ENCODE data around the gene CRABP2.

CRABP2 gene

DNA sequence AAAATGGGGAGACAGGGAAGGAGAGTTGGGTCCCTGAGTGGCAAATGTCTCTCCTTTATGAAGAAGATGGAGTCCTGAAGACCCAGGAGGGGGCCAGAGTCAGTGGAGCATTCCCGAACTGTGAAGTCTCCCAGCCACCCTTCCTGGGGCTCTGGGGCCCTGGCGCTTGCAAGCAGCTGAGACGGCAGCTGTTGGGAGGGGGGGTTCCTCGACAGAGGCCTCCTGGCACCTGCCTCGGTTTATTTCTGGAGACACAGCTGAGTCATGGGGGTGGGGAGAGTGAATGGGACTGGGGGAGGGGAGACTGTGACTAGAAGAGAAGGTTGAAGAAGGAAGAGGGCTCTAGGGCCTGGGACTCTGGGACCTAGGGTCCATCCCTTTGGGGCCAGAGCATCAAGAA is 42.2 kb downstream of the CRABP2 start:
- H3K27ac ChIP-seq (ENCODE audit: low read depth, low read length) = no peak overlapping the region
- H3K4me2 ChIP-seq (ENCODE audit: low read length) = peak overlapping the region; percentile 59
- H3K9me2 ChIP-seq (replicated peaks; ENCODE audit: control insufficient read depth, low read length) = no peaks in the 10 kb centered on the region
- TF ChIP-seq, protein P1, sequence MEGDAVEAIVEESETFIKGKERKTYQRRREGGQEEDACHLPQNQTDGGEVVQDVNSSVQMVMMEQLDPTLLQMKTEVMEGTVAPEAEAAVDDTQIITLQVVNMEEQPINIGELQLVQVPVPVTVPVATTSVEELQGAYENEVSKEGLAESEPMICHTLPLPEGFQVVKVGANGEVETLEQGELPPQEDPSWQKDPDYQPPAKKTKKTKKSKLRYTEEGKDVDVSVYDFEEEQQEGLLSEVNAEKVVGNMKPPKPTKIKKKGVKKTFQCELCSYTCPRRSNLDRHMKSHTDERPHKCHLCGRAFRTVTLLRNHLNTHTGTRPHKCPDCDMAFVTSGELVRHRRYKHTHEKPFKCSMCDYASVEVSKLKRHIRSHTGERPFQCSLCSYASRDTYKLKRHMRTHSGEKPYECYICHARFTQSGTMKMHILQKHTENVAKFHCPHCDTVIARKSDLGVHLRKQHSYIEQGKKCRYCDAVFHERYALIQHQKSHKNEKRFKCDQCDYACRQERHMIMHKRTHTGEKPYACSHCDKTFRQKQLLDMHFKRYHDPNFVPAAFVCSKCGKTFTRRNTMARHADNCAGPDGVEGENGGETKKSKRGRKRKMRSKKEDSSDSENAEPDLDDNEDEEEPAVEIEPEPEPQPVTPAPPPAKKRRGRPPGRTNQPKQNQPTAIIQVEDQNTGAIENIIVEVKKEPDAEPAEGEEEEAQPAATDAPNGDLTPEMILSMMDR (IDR thresholded peaks at IDR 0.05; ENCODE audit: low read depth, low read length, poor library complexity, severe bottlenecking) = no peak
- TF ChIP-seq EZH2phosphoT487 (IDR thresholded peaks at IDR 0.05; ENCODE audit: borderline replicate concordance, low read length) = no peak
- peaks cover 61% of the 10 kb centered on the region for H3K4me1 ChIP-seq (ENCODE audit: control insufficient read depth, low read length)
- H3K36me3 ChIP-seq (ENCODE audit: control insufficient read depth, low read length) = no peaks in the 10 kb centered on the region
- H3K79me2 ChIP-seq (ENCODE audit: control insufficient read depth, low read length) = no peaks in the 10 kb centered on the region
- 0 out of 2 replicates have a peak, but pooled peaks cover 3% of the 10 kb centered on the region for H4K20me1 ChIP-seq (ENCODE audit: control insufficient read depth, insufficient read depth, low read depth, low read length)
- H3K27me3 ChIP-seq (ENCODE audit: control insufficient read depth, low read length) = peaks cover 31% of the 10 kb centered on the region
- H3F3A ChIP-seq (ENCODE audit: control insufficient read depth, insufficient read depth) = peaks cover 4% of the 10 kb centered on the region
- H3K4me3 ChIP-seq (ENCODE audit: low read length) = peak overlapping the region; percentile 30
- no peaks in the 10 kb centered on the region for H3K9me3 ChIP-seq (ENCODE audit: control insufficient read depth, insufficient read depth, low read length)

DNA sequence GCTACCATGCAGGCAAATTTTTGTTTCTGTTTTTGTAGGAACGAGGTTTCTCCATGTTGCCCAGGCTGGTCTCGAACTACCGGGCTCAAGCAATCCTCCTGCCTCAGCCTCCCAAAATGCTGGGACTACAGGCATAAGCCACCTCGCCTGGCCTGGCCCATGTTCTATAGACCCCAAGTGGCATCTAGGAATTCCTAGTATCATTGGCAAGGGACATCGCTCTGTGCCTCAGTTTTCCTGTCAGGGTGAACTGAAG is 42.7 kb downstream of the CRABP2 start:
- Histone ChIP-seq H3K4me1 (ENCODE audit: control insufficient read depth, low read length) (peaks cover 62% of the 10 kb centered on the region), H3K36me3 (ENCODE audit: control insufficient read depth, low read length) (no peaks in the 10 kb centered on the region), H3K27me3 (ENCODE audit: control insufficient read depth, low read length) (peaks cover 35% of the 10 kb centered on the region), H3K9me3 (ENCODE audit: control insufficient read depth, insufficient read depth, low read length) (no peaks in the 10 kb centered on the region), H3K4me3 (ENCODE audit: low read length) (peak overlapping the region; percentile 30), H3F3A (ENCODE audit: control insufficient read depth, insufficient read depth) (peaks cover 4% of the 10 kb centered on the region), H4K20me1 (ENCODE audit: control insufficient read depth, insufficient read depth, low read depth, low read length) (0 out of 2 replicates have a peak, but pooled peaks cover 3% of the 10 kb centered on the region), H3K79me2 (ENCODE audit: control insufficient read depth, low read length) (no peaks in the 10 kb centered on the region), H3K27ac (ENCODE audit: low read depth, low read length) (no peak overlapping the region), H3K4me2 (ENCODE audit: low read length) (peak overlapping the region; percentile 59), H3K9me2 (replicated peaks; ENCODE audit: control insufficient read depth, low read length) (no peaks in the 10 kb centered on the region)
- TF ChIP-seq, protein P1 (IDR thresholded peaks at IDR 0.05; ENCODE audit: low read depth, low read length, poor library complexity, severe bottlenecking) = no peak
- TF ChIP-seq EZH2phosphoT487 (IDR thresholded peaks at IDR 0.05; ENCODE audit: borderline replicate concordance, low read length) = no peak

DNA sequence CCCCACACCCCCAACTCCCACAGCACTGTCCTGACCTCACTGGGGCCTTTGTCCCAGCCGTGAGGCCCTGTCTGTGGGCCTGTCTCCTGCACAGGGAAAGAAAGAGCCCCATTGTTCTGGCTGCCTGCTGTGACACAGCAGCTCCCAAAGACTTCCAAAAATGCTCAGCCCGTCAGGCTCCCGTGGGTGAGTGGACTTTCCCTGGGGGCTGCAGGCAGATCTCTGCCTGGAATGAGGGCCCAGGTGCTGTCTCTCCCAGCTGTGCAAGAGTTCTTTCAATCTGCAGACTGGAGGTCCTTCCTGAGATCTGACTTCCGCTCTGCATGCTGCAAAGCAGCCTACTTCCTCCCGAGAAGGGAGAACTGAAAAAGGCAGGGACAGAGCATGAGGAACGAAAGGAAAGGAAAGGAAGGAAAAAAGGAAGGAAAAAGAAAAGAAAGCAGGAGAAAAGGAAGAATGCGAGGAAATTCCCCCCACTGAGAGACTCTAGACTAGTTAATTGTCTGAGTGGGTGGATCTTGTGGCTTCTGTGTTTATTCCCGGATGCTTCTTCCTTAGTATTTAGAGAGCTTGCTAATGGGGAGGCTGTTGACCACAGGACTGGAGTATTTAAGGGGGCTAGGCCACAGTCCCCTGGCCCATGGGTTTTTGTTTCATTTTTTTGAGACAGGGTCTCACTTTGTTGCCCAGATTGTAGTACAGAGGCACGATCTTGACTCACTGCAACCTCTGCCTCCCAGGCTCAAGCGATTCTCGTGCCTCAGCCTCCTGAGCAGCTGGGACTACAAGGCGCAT is 43.2 kb downstream of the CRABP2 start:
- Histone ChIP-seq H3K9me2 (replicated peaks; ENCODE audit: control insufficient read depth, low read length) (no peaks in the 10 kb centered on the region), H3K4me2 (ENCODE audit: low read length) (peak overlapping the region; percentile 59), H3K4me1 (ENCODE audit: control insufficient read depth, low read length) (peaks cover 68% of the 10 kb centered on the region), H3K79me2 (ENCODE audit: control insufficient read depth, low read length) (no peaks in the 10 kb centered on the region), H3K27me3 (ENCODE audit: control insufficient read depth, low read length) (peaks cover 38% of the 10 kb centered on the region), H3K4me3 (ENCODE audit: low read length) (peak overlapping the region; percentile 30), H3K27ac (ENCODE audit: low read depth, low read length) (no peak overlapping the region), H4K20me1 (ENCODE audit: control insufficient read depth, insufficient read depth, low read depth, low read length) (0 out of 2 replicates have a peak, but pooled peaks cover 3% of the 10 kb centered on the region), H3F3A (ENCODE audit: control insufficient read depth, insufficient read depth) (peaks cover 4% of the 10 kb centered on the region), H3K36me3 (ENCODE audit: control insufficient read depth, low read length) (no peaks in the 10 kb centered on the region), H3K9me3 (ENCODE audit: control insufficient read depth, insufficient read depth, low read length) (no peaks in the 10 kb centered on the region)
- no peak for TF ChIP-seq EZH2phosphoT487 (IDR thresholded peaks at IDR 0.05; ENCODE audit: borderline replicate concordance, low read length)
- TF ChIP-seq, protein P1 (IDR thresholded peaks at IDR 0.05; ENCODE audit: low read depth, low read length, poor library complexity, severe bottlenecking) = no peak

Measured in DOHH2 (cell line).